ENCODE data around the gene BLVRA.
"Not testable (repeated sequence)": the region's sequence is repeated elsewhere in the genome, so short reads cannot be mapped to it uniquely, and the experiment has no call there.

Gene BLVRA

GRCh38 chr7:43729924-43730248, 28.6 kb upstream of the BLVRA start:
- Histone ChIP-seq H3K9me3 (no peaks in the 10 kb centered on the region), H3K27me3 (no peaks in the 10 kb centered on the region), H3K4me3 (peak overlapping the region; percentile 68 to 71), H3K27ac (peak overlapping the region; percentile 72 to 78), H3K36me3 (no peaks in the 10 kb centered on the region), H3K4me1 (peaks cover 0 to 20% (median 7%) of the 10 kb centered on the region in 4 donors)
- no peak for TF ChIP-seq CTCF (IDR thresholded peaks at IDR 0.05)
- intact Hi-C loops (cut with DNase I; ENCODE audit: low total_unique reads): loop anchor here (5.0 to 10.0 kb wide), 2 partner anchors 107 to 195 kb away; partner anchors contain the start of gene UBE2D4
- no peak for DNase-seq

- not testable (repeated sequence) for H3K9me3 ChIP-seq, DNase-seq, H3K27ac ChIP-seq, H3K36me3 ChIP-seq, H3K27me3 ChIP-seq, H3K4me3 ChIP-seq
- intact Hi-C loops (cut with DNase I; ENCODE audit: low total_unique reads): loop anchor here (10.0 kb wide), 1 partner anchor 193 kb away; the partner anchor contains the start of gene UBE2D4
- H3K4me1 ChIP-seq: peaks cover 0 to 17% (median 7%) of the 10 kb centered on the region in 4 donors
These were observed 27.0 kb upstream of the BLVRA start for GRCh38 chr7:43731494-43731893.

DNA sequence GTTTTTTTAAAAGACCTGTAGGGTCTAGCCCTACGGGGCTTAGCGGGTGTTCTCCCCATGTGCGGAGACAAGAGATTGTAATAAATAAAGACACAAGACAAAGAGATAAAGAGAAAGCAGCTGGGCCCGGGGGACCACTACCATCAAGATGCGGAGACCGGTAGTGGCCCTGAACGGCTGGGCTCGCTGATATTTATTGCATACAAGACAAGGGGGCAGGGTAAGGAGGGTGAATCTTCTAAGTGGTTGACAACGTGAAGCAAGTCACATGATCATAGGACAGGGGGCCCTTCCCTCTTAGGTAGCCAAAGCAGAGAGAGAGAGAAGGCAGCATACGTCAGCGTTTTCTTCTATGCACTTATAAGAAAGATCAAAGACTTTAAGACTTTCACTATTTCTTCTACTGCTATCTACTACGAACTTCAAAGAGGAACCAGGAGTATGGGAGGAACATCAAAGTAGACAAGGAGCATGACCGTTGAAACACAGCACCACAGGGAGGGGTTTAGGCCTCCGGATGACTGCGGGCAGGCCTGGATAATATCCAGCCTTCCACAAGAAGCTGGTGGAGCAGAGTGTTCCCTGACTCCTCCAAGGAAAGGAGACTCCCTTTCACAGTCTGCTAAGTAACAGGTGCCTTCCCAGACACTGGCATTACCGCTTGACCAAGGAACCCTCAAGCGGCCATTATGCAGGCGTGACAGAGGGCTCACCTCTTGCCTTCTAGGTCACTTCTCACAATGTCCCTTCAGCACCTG, 23.7 kb upstream of the BLVRA start:
- H3K27me3 ChIP-seq, H3K4me1 ChIP-seq, DNase-seq, H3K27ac ChIP-seq, H3K36me3 ChIP-seq, H3K4me3 ChIP-seq, H3K9me3 ChIP-seq: not testable (repeated sequence)
- intact Hi-C loops (cut with DNase I; ENCODE audit: low total_unique reads): loop anchor here (10.0 kb wide), 1 partner anchor 190 kb away; the partner anchor contains the start of gene UBE2D4

DNA sequence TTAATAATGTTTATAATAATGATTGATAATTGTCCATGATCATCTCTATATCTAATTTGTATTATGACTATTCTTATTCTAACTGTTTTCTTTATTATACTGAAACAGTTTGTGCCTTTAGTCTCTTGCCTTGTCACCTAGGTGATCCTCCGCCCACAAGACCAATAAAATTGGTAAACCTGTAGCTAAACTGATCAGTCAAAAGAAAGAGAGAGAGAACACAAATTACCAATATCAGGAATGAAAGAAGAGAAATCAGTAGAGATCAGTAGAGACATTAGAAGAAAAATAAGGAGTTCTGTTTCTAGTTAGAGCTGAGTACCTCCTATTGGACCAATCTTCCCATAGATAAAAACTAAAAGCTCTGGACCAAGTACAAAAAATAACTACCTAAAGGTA, 23.1 kb upstream of the BLVRA start:
- TF ChIP-seq CTCF (IDR thresholded peaks at IDR 0.05): no peak
- Histone ChIP-seq H3K36me3 (no peaks in the 10 kb centered on the region), H3K4me3 (no peak overlapping the region), H3K27ac (no peak overlapping the region), H3K9me3 (no peaks in the 10 kb centered on the region), H3K27me3 (no peaks in the 10 kb centered on the region), H3K4me1 (peaks cover 0 to under 1% (median 0%) of the 10 kb centered on the region in 4 donors)
- DNase-seq: no peak
- intact Hi-C loops (cut with DNase I; ENCODE audit: low total_unique reads): loop anchor here (10.0 kb wide), 1 partner anchor 189 kb away; the partner anchor contains the start of gene UBE2D4

DNA sequence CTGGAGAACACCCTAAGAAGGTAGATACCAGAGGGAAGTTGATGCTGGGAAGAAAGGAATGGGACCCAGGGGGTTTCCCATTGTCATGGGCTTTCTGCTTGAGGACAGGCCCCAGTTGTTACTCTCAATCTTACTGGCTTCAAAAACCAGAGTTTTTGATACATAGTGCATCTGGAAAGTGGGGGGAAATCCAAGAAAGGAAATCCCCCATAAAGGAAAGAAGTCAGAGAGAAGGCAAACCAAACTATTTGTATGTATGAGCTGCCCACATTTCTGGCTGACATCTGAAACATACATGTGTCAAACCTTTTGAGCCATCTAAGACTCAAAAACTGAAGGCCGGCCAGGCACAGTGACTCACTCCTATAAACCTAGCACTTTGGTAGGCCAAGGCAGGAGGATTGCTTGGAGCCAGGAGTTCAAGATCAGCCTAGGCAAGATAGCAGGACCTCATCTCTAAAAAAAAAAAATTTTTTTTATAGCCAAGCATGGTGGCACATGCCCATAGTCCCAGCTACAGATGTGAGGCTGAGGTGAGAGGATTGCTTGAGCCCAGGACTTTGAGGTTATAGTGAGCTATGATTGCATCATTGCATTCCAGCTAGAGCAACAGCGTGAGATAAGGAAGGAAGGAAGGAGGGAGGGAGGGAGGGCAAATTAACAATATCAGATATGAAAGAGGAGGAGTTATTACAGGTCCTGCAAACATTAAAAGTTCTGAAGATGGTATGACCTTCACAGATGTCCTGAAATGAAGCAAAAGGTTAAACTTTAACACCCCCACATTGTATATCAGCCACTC, 22.5 kb upstream of the BLVRA start:
- Histone ChIP-seq H3K4me1 (no peaks in the 10 kb centered on the region), H3K27ac (no peak overlapping the region), H3K36me3 (no peaks in the 10 kb centered on the region), H3K27me3 (no peaks in the 10 kb centered on the region), H3K4me3 (no peak overlapping the region), H3K9me3 (no peaks in the 10 kb centered on the region)
- no peak for DNase-seq
- TF ChIP-seq CTCF (IDR thresholded peaks at IDR 0.05): no peak
- intact Hi-C loops (cut with DNase I; ENCODE audit: low total_unique reads): loop anchor here (10.0 kb wide), 1 partner anchor 189 kb away; the partner anchor contains the start of gene UBE2D4

- Histone ChIP-seq H3K27me3 (no peaks in the 10 kb centered on the region), H3K4me1 (no peaks in the 10 kb centered on the region), H3K9me3 (no peaks in the 10 kb centered on the region), H3K36me3 (no peaks in the 10 kb centered on the region), H3K4me3 (no peak overlapping the region), H3K27ac (no peak overlapping the region)
- no peak for DNase-seq
- intact Hi-C loops (cut with DNase I; ENCODE audit: low total_unique reads): loop anchor here (10.0 kb wide), 1 partner anchor 187 kb away; the partner anchor contains the start of gene UBE2D4
- TF ChIP-seq CTCF (IDR thresholded peaks at IDR 0.05): no peak
These were observed 20.9 kb upstream of the BLVRA start for GRCh38 chr7:43737467-43738127.

All from tibial artery (tissue), 4 donors.